Activated CD8-positive, alpha-beta memory T cell treated with anti-CD3 and anti-CD28 coated beads, Interleukin-2, amount 50 U/mL, for 48 hours (primary cell): Measurements from ENCODE around the gene NOX5.
"Not testable (repeated sequence)": the region's sequence is repeated elsewhere in the genome, so short reads cannot be mapped to it uniquely, and the experiment has no call there.

ENCODE experiments used
- DNase-seq: peaks from one replicate; pipeline ENCODE4 v3.0.0-alpha.2; 2020

The NOX5 gene

GRCh38 chr15:69014454-69014853, at the start of gene NOX5:
NOX5 (plus strand) TSS chr15:69014695; CDS start chr15:69014736, 41 bp downstream.
- DNase-seq, result no peak

GRCh38 chr15:68966996-68967395, 47.5 kb upstream of the NOX5 start:
- no peak for DNase-seq

GRCh38 chr15:68967948-68968347, 46.5 kb upstream of the NOX5 start:
- DNase-seq, result no peak

GRCh38 chr15:68969298-68969697, 45.2 kb upstream of the NOX5 start:
- no peak for DNase-seq

GRCh38 chr15:68972201-68973065, 42.1 kb upstream of the NOX5 start:
- DNase-seq, result no peak

- not testable (repeated sequence) for DNase-seq
Measured at GRCh38 chr15:68975651-68976160, 38.8 kb upstream of the NOX5 start.

GRCh38 chr15:68977426-68977825, 37.1 kb upstream of the NOX5 start:
- not testable (repeated sequence) for DNase-seq

GRCh38 chr15:68979006-68979405, 35.5 kb upstream of the NOX5 start:
- no peak for DNase-seq

GRCh38 chr15:68979816-68980215, 34.7 kb upstream of the NOX5 start:
- DNase-seq, result no peak

GRCh38 chr15:68980786-68981185, 33.7 kb upstream of the NOX5 start:
- DNase-seq, result no peak

- DNase-seq, result no peak
Measured at GRCh38 chr15:68981941-68982340, 32.6 kb upstream of the NOX5 start.

GRCh38 chr15:68982976-68983563, 31.4 kb upstream of the NOX5 start:
- no peak for DNase-seq

GRCh38 chr15:68983961-68984481, 30.5 kb upstream of the NOX5 start:
- no peak for DNase-seq

- DNase-seq, result no peak
Measured at GRCh38 chr15:68984586-68984985, 29.9 kb upstream of the NOX5 start.

GRCh38 chr15:68985361-68985891, 29.1 kb upstream of the NOX5 start:
- no peak for DNase-seq

GRCh38 chr15:68986322-68986721, 28.2 kb upstream of the NOX5 start:
- DNase-seq, result no peak

- no peak for DNase-seq
Measured at GRCh38 chr15:68987120-68987519, 27.4 kb upstream of the NOX5 start.

- DNase-seq, result no peak
Measured at GRCh38 chr15:68987676-68988075, 26.8 kb upstream of the NOX5 start.

- no peak for DNase-seq
Measured at GRCh38 chr15:68989541-68990230, 24.8 kb upstream of the NOX5 start.

GRCh38 chr15:68990231-68990991, 24.1 kb upstream of the NOX5 start:
- no peak for DNase-seq

GRCh38 chr15:68990992-68991500, 23.4 kb upstream of the NOX5 start:
- DNase-seq, result no peak

- no peak for DNase-seq
Measured at GRCh38 chr15:68991723-68992122, 22.8 kb upstream of the NOX5 start.
